Measurements from ENCODE around the gene UBAC2. TPM values are rescaled to one million over a fixed set of nuclear protein-coding genes. Genes with fewer than 3 reads are reported as not detected.
"Not testable (repeated sequence)": the region's sequence is repeated elsewhere in the genome, so short reads cannot be mapped to it uniquely, and the experiment has no call there.

UBAC2 gene
- total and polyA plus RNA-seq, 2 donors (not counting 1 experiment from before 2014, with no cell fraction given): 32.4 to 87.4 TPM

DNA sequence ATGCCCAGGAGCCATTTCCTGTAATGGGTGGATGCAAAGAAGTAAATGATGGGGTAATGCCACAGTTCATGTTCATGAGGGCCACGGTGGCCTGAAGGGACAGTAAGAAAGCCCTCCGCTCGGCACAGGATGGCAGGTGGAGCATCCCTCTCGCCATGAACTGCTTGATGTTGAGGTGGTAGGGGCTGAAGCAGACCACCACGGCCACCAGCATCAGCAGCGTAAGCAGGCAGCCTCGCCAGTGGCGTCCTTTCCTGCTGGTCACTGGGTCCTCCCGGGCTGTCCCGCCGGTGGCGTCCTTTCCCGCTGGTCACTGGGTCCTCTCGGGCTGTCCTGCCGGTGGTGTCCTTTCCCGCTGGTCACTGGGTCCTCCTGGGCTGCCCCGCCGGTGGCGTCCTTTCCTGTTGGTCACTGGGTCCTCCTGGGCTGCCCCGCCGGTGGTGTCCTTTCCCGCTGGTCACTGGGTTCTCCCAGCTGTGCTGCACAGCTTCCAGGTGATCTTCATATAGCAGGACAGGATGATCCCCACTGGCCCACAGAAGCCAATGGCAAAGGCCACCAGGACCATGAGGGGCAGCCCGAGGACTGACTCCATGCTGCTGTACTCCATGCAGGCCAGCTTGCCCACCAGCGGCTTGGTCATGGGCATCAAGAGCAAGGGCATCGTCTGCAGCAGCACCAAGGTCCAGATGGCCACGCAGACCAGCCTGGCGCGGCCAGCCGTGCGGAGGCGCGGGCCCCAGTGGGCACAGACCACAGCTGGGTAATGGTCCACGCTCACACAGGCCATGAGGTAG, 207.4 kb downstream of the UBAC2 start:
- DNase-seq (ENCODE audit: low read depth in 2 of 2): no peak
- H3K36me3 ChIP-seq (ENCODE audit: control insufficient read depth, insufficient read depth, low read length): no peaks in the 10 kb centered on the region
- H3K4me2 ChIP-seq (ENCODE audit: extremely low read depth, insufficient read depth, low read length): no peak overlapping the region
- H3K9ac ChIP-seq (ENCODE audit: insufficient read depth, low read length): no peak overlapping the region
- H3K27ac ChIP-seq (ENCODE audit: insufficient read depth, low read length): no peak overlapping the region
- TF ChIP-seq EZH2 (IDR thresholded peaks at IDR 0.05; ENCODE audit: low read length, missing control alignments): no peak
- TF ChIP-seq, protein P1, sequence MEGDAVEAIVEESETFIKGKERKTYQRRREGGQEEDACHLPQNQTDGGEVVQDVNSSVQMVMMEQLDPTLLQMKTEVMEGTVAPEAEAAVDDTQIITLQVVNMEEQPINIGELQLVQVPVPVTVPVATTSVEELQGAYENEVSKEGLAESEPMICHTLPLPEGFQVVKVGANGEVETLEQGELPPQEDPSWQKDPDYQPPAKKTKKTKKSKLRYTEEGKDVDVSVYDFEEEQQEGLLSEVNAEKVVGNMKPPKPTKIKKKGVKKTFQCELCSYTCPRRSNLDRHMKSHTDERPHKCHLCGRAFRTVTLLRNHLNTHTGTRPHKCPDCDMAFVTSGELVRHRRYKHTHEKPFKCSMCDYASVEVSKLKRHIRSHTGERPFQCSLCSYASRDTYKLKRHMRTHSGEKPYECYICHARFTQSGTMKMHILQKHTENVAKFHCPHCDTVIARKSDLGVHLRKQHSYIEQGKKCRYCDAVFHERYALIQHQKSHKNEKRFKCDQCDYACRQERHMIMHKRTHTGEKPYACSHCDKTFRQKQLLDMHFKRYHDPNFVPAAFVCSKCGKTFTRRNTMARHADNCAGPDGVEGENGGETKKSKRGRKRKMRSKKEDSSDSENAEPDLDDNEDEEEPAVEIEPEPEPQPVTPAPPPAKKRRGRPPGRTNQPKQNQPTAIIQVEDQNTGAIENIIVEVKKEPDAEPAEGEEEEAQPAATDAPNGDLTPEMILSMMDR (conservative IDR thresholded peaks at IDR 0.05 in 1 of 2, IDR thresholded peaks at IDR 0.05 in 1 of 2; ENCODE audit: low read depth in 1 of 2, low read length in 2 of 2): no peak
- no peak overlapping the region for H2AFZ ChIP-seq (ENCODE audit: low read length)
- H3K9me3 ChIP-seq (ENCODE audit: control insufficient read depth, insufficient read depth, low read depth, low read length): no peaks in the 10 kb centered on the region
- no peak overlapping the region for H3K4me3 ChIP-seq (replicated peaks in 1 of 4; ENCODE audit: control extremely low read depth in 1 of 4, insufficient read depth in 1 of 4, low read depth in 3 of 4, low read length in 4 of 4)
- H4K20me1 ChIP-seq (ENCODE audit: control insufficient read depth, extremely low read depth, insufficient read depth, low read length): no peaks in the 10 kb centered on the region
- H3K79me2 ChIP-seq (ENCODE audit: control insufficient read depth, insufficient read depth, low read length): no peaks in the 10 kb centered on the region
- H3K27me3 ChIP-seq (ENCODE audit: control insufficient read depth, insufficient read depth, low read length): peaks cover 13% of the 10 kb centered on the region
- no peaks in the 10 kb centered on the region for H3K4me1 ChIP-seq (ENCODE audit: control insufficient read depth, extremely low read depth, insufficient read depth, low read length)

DNA sequence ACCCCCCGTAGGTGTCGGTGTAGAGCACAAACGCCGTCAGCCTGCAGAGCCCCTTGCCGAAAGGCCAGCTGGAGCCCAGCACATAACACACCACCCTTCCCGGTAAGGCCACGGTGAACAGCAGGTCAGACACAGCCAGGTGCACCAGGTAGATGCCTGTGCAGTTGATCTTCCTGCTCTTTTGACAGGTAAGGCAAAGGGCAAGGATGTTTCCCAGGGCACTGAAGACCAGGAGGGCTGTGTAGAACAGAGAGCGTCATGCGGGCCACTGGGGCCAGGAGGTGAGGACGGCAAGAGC, 208.0 kb downstream of the UBAC2 start:
- peaks cover 13% of the 10 kb centered on the region for H3K27me3 ChIP-seq (ENCODE audit: control insufficient read depth, insufficient read depth, low read length)
- H3K9ac ChIP-seq (ENCODE audit: insufficient read depth, low read length): no peak overlapping the region
- DNase-seq (ENCODE audit: low read depth in 2 of 2): no peak
- no peak overlapping the region for H3K4me2 ChIP-seq (ENCODE audit: extremely low read depth, insufficient read depth, low read length)
- H3K4me1 ChIP-seq (ENCODE audit: control insufficient read depth, extremely low read depth, insufficient read depth, low read length): no peaks in the 10 kb centered on the region
- H2AFZ ChIP-seq (ENCODE audit: low read length): no peak overlapping the region
- no peaks in the 10 kb centered on the region for H3K9me3 ChIP-seq (ENCODE audit: control insufficient read depth, insufficient read depth, low read depth, low read length)
- H3K36me3 ChIP-seq (ENCODE audit: control insufficient read depth, insufficient read depth, low read length): no peaks in the 10 kb centered on the region
- TF ChIP-seq, protein P1 (conservative IDR thresholded peaks at IDR 0.05 in 1 of 2, IDR thresholded peaks at IDR 0.05 in 1 of 2; ENCODE audit: low read depth in 1 of 2, low read length in 2 of 2): no peak
- no peak for TF ChIP-seq EZH2 (IDR thresholded peaks at IDR 0.05; ENCODE audit: low read length, missing control alignments)
- no peaks in the 10 kb centered on the region for H4K20me1 ChIP-seq (ENCODE audit: control insufficient read depth, extremely low read depth, insufficient read depth, low read length)
- no peak overlapping the region for H3K27ac ChIP-seq (ENCODE audit: insufficient read depth, low read length)
- no peak overlapping the region for H3K4me3 ChIP-seq (replicated peaks in 1 of 4; ENCODE audit: control extremely low read depth in 1 of 4, insufficient read depth in 1 of 4, low read depth in 3 of 4, low read length in 4 of 4)
- H3K79me2 ChIP-seq (ENCODE audit: control insufficient read depth, insufficient read depth, low read length): no peaks in the 10 kb centered on the region

- H3K36me3 ChIP-seq (ENCODE audit: control insufficient read depth, insufficient read depth, low read length); H3K27ac ChIP-seq (ENCODE audit: insufficient read depth, low read length); H3K9ac ChIP-seq (ENCODE audit: insufficient read depth, low read length); H2AFZ ChIP-seq (ENCODE audit: low read length); DNase-seq (ENCODE audit: low read depth in 2 of 2); H3K9me3 ChIP-seq (ENCODE audit: control insufficient read depth, insufficient read depth, low read depth, low read length); H3K4me3 ChIP-seq (replicated peaks in 1 of 4; ENCODE audit: control extremely low read depth in 1 of 4, insufficient read depth in 1 of 4, low read depth in 3 of 4, low read length in 4 of 4); H3K4me2 ChIP-seq (ENCODE audit: extremely low read depth, insufficient read depth, low read length); H3K4me1 ChIP-seq (ENCODE audit: control insufficient read depth, extremely low read depth, insufficient read depth, low read length); H3K79me2 ChIP-seq (ENCODE audit: control insufficient read depth, insufficient read depth, low read length); H4K20me1 ChIP-seq (ENCODE audit: control insufficient read depth, extremely low read depth, insufficient read depth, low read length): not testable (repeated sequence)
- peaks cover 13% of the 10 kb centered on the region for H3K27me3 ChIP-seq (ENCODE audit: control insufficient read depth, insufficient read depth, low read length)
These were observed 208.9 kb downstream of the UBAC2 start for GRCh38 chr13:99409461-99410083.

GRCh38 chr13:99410646-99411475, 210.2 kb downstream of the UBAC2 start:
- H3K4me3 ChIP-seq (replicated peaks in 1 of 4; ENCODE audit: control extremely low read depth in 1 of 4, insufficient read depth in 1 of 4, low read depth in 3 of 4, low read length in 4 of 4); H2AFZ ChIP-seq (ENCODE audit: low read length); DNase-seq (ENCODE audit: low read depth in 2 of 2); H4K20me1 ChIP-seq (ENCODE audit: control insufficient read depth, extremely low read depth, insufficient read depth, low read length); H3K79me2 ChIP-seq (ENCODE audit: control insufficient read depth, insufficient read depth, low read length); H3K4me2 ChIP-seq (ENCODE audit: extremely low read depth, insufficient read depth, low read length); H3K4me1 ChIP-seq (ENCODE audit: control insufficient read depth, extremely low read depth, insufficient read depth, low read length); H3K27ac ChIP-seq (ENCODE audit: insufficient read depth, low read length); H3K9me3 ChIP-seq (ENCODE audit: control insufficient read depth, insufficient read depth, low read depth, low read length); H3K36me3 ChIP-seq (ENCODE audit: control insufficient read depth, insufficient read depth, low read length); H3K9ac ChIP-seq (ENCODE audit: insufficient read depth, low read length): not testable (repeated sequence)
- H3K27me3 ChIP-seq (ENCODE audit: control insufficient read depth, insufficient read depth, low read length): peaks cover 10% of the 10 kb centered on the region

Measured in fibroblast of lung (primary cell).